Keratinocyte (primary cell): Measurements from ENCODE around the gene MYO1E.

Source experiments
- EZH2 ChIP-seq: IDR thresholded peaks from one replicate; pipeline ENCODE4 v1.6.1; 2012; ENCODE audit warnings: inconsistent platforms, mild to moderate bottlenecking, low read length, moderate library complexity
- TF ChIP-seq, protein P1 (sequence below), 3 experiments: IDR thresholded peaks in 1 of 3; conservative IDR thresholded peaks in 1 of 3; optimal IDR thresholded peaks in 1 of 3; 2 replicates in 2 of 3; 3 replicates in 1 of 3; pipeline versions ENCODE3 to v1.5.1; 2011; ENCODE audit warnings: low read length in 3 of 3, mild to moderate bottlenecking in 3 of 3, moderate library complexity in 2 of 3, control low read depth in 1 of 3, inconsistent platforms in 1 of 3; ENCODE audit not compliant: insufficient read depth in 2 of 3; ENCODE audit errors: extremely low read depth in 1 of 3

DNA sequence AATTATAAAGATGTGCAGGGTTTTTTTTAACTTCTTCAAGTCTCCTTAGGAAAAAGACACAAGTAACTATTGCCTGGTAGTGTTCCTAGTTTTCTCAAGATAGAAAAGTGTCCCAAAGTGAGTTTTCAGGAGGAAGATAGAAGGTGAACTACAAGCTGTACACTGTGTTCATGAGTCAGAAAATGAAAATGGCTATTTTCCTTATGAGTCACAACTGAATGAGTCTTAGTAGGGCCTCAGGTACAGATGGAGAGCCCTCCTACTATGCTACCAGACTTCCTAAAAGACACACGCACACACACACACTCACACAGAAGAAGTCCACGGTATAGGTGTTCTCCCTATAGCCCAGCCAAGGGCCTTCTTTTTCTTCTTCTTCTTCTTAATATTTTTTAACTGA, 3.1 kb downstream of the MYO1E start:
- TF ChIP-seq, protein P1, sequence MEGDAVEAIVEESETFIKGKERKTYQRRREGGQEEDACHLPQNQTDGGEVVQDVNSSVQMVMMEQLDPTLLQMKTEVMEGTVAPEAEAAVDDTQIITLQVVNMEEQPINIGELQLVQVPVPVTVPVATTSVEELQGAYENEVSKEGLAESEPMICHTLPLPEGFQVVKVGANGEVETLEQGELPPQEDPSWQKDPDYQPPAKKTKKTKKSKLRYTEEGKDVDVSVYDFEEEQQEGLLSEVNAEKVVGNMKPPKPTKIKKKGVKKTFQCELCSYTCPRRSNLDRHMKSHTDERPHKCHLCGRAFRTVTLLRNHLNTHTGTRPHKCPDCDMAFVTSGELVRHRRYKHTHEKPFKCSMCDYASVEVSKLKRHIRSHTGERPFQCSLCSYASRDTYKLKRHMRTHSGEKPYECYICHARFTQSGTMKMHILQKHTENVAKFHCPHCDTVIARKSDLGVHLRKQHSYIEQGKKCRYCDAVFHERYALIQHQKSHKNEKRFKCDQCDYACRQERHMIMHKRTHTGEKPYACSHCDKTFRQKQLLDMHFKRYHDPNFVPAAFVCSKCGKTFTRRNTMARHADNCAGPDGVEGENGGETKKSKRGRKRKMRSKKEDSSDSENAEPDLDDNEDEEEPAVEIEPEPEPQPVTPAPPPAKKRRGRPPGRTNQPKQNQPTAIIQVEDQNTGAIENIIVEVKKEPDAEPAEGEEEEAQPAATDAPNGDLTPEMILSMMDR (optimal IDR thresholded peaks at IDR 0.05 in 1 of 3, IDR thresholded peaks at IDR 0.05 in 1 of 3, conservative IDR thresholded peaks at IDR 0.05 in 1 of 3; ENCODE audit: extremely low read depth in 1 of 3, insufficient read depth in 2 of 3, low read length in 3 of 3) = no peak
- no peak for TF ChIP-seq EZH2
